Esophagus squamous epithelium (tissue), 5 donors: Measurements from ENCODE around the gene TRA2B. TPM values are rescaled to one million over a fixed set of nuclear protein-coding genes. Genes with fewer than 3 reads are reported as not detected.

Experiments
- DNase-seq: peaks from one replicate; lab custom pipeline; 2025; lab: John Stamatoyannopoulos, UW
- H3K27ac ChIP-seq, 4 donors: fragments of 200-600 bp; sonication (generic); one replicate each; pipeline ENCODE4 v1.5.1; 2016 to 2019; ENCODE audit warnings: mild to moderate bottlenecking in 1 of 4
- H3K27me3 ChIP-seq, 4 donors: fragments of 200-600 bp; sonication (generic); 1 replicate in 3 of 4; 2 replicates in 1 of 4; pipeline versions ENCODE4 v1.5.1 to v1.6.0; 2017 to 2021; ENCODE audit warnings: antibody characterized with exemption in 1 of 4
- H3K36me3 ChIP-seq, 3 donors: fragments of 200-600 bp; sonication (generic); one replicate each; pipeline ENCODE4 v1.5.1; 2016 to 2019
- H3K4me1 ChIP-seq, 3 donors: fragments of 200-600 bp; sonication (generic); one replicate each; pipeline ENCODE4 v1.5.1; 2017 to 2019
- H3K4me3 ChIP-seq, 4 donors: fragments of 200-600 bp; sonication (generic); 1 replicate in 3 of 4; 2 replicates in 1 of 4; pipeline ENCODE4 v1.5.1; 2016 to 2019; ENCODE audit warnings: mild to moderate bottlenecking in 2 of 4, moderate library complexity in 1 of 4
- H3K9me3 ChIP-seq, 3 donors: fragments of 200-600 bp; sonication (generic); one replicate each; pipeline ENCODE4 v1.5.1; 2016 to 2019
- POLR2A ChIP-seq, 4 donors: fragments of 450-650 bp; IDR thresholded peaks; one replicate each; pipeline ENCODE4 v1.6.1; 2017; ENCODE audit warnings: antibody characterized with exemption in 4 of 4, mild to moderate bottlenecking in 4 of 4, moderate library complexity in 3 of 4
- WGBS, 2 donors: methylation state at CpG; one replicate each; pipeline ENCODE4 v1.1.5; 2018; 5-methylcytosine and 5-hydroxymethylcytosine counted together
- intact Hi-C: fragments of 100-400 bp; cut with DNase I; formaldehyde crosslinking; loops from one replicate; pipeline ENCODE4 v1.15.0; 2022
- total RNA-seq, 4 donors: library from RNA; depleted of rRNA; stranded (reverse); fragments of >200 nt; gene quantifications; one replicate each; pipeline ENCODE4 v1.1.0, GENCODE V29; 2016
- TF ChIP-seq, protein P1 (sequence below), 6 experiments: fragments of 450-650 bp in 4 of 6; fragments of 200-600 bp in 2 of 6; sonication (generic) in 2 of 6; IDR thresholded peaks; one replicate each; pipeline ENCODE4 v1.5.1; 2016 to 2019; ENCODE audit warnings: antibody characterized with exemption in 6 of 6, mild to moderate bottlenecking in 4 of 6, moderate library complexity in 4 of 6
- donor health status: DM: yes; HTN: yes; CAD: no.

Gene TRA2B
- total RNA-seq, 4 donors from 2014 or later = 83.3 to 396 (median 171) TPM

DNA sequence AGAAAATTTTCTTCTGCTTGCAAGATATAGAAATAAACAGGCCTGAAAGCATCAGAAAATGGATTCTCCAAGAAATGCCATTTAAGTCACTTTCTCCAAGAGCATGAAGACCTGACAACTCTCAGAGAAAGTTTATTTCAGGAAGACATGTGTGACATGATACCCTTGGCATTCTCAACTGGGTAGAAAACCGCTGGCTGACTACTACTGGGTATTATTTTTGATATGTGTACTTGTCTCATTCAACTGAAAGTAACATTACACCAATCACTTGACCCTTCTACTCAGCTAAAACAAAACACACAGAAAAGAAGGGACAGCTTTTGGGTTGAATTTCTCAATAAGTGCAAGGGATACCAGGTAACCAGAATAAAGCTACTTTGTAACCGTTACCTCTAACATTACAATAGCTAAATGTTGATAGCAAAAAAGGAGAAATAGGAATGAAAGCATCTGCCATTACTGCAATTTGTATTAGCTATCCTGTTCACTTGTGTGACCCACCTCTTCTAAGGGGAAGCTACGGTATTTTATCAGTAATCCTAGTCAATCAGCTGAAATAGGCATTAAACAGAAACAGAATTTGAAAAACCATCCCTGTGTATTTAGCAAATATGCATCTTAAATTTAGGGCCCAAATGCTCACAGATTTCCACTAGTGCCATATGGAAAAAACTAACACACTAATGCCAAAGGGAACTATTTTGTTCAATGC is 7.3 kb downstream of the TRA2B start:
- no peak for DNase-seq
- peak overlapping the region in 3 of 4 donors; percentile 33 to 100 (median 99) for H3K4me3 ChIP-seq
- peaks cover 0 to 32% (median 0%) of the 10 kb centered on the region in 3 donors for H3K36me3 ChIP-seq
- H3K4me1 ChIP-seq = peaks cover 50 to 100% (median 75%) of the 10 kb centered on the region in 3 donors
- H3K9me3 ChIP-seq = no peaks in the 10 kb centered on the region
- intact Hi-C loops = no loop called here
- TF ChIP-seq, protein P1, sequence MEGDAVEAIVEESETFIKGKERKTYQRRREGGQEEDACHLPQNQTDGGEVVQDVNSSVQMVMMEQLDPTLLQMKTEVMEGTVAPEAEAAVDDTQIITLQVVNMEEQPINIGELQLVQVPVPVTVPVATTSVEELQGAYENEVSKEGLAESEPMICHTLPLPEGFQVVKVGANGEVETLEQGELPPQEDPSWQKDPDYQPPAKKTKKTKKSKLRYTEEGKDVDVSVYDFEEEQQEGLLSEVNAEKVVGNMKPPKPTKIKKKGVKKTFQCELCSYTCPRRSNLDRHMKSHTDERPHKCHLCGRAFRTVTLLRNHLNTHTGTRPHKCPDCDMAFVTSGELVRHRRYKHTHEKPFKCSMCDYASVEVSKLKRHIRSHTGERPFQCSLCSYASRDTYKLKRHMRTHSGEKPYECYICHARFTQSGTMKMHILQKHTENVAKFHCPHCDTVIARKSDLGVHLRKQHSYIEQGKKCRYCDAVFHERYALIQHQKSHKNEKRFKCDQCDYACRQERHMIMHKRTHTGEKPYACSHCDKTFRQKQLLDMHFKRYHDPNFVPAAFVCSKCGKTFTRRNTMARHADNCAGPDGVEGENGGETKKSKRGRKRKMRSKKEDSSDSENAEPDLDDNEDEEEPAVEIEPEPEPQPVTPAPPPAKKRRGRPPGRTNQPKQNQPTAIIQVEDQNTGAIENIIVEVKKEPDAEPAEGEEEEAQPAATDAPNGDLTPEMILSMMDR (IDR thresholded peaks at IDR 0.05) = no peak
- no peak for TF ChIP-seq POLR2A (IDR thresholded peaks at IDR 0.05)
- peak overlapping the region in 3 of 4 donors; percentile 1 to 100 (median 100) for H3K27ac ChIP-seq
- no peaks in the 10 kb centered on the region for H3K27me3 ChIP-seq
- 14 to 20% methylated on average over 3 of the region's 3 CpGs for WGBS, 2 donors

DNA sequence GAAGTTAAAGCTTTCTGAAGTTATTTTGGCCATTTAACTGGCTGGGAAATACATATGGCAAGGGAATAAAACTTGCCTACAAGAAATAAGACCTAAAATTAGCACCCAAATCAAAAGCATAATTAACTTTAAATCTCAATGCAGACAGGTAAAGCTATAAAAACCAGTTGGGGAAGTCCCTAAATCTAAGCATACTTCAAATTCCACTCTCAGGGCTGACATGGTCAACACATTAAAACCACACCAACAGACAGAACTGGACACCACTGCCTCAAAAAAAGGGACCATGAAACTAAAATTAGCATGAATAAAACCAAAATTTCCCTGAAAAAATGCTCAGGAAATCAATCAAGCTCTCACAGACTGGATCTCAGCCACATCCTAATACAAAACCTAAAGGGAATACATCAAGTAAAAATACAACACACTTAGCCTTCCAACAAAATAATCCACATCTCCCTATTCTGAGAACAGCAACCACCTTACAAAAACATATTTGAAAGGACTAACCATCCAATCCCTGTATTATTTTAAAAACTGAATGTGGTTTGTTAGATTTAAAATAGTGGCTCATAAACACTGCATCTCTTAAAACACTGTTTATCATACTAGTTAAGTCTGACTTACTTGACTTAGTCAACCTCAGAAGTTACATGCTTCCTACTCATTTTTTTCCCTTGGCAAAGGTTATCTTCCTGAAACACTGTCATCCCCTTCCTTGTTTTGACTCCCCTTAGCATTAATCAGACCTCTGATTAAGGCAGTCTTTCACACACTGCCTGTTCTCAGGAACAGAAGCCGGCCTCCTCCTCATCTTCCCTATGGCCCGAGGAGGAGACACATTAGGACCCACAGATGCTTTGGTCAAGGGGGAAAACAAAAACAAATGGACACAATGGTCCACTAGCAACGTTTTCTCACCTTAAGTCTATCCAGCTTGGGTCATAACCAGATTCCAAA is 8.3 kb downstream of the TRA2B start:
- DNase-seq = no peak
- WGBS, 2 donors = 3 to 7% methylated on average over 3 of the region's 3 CpGs
- H3K4me1 ChIP-seq = peaks cover 50 to 100% (median 75%) of the 10 kb centered on the region in 3 donors
- peak overlapping the region in 3 of 4 donors; percentile 13 to 100 (median 64) for H3K27ac ChIP-seq
- intact Hi-C loops = no loop called here
- no peaks in the 10 kb centered on the region for H3K27me3 ChIP-seq
- TF ChIP-seq, protein P1 (IDR thresholded peaks at IDR 0.05) = no peak
- TF ChIP-seq POLR2A (IDR thresholded peaks at IDR 0.05) = no peak
- peak overlapping the region in 3 of 4 donors; percentile 2 to 33 (median 7) for H3K4me3 ChIP-seq
- H3K9me3 ChIP-seq = no peaks in the 10 kb centered on the region
- peaks cover 4 to 43% (median 6%) of the 10 kb centered on the region in 3 donors for H3K36me3 ChIP-seq

DNA sequence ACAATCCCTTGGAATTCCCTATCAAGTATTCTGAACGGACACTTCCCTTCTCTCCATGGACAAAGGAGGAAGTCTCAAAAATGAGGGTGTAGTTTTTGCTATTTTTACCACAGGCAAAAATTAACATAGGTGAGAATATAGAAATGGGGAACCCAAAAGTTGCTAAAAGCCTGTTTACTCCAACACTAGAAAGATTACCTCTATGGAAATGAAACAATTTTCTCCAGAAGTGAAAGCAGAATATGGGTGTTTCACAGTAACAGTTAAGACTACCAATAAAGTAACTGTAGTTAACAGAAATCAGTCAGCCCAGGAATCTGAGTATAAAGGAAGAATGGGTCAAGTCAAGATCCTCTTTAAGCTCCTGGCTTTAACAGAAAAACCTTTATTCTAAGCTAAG is 9.3 kb downstream of the TRA2B start:
- H3K27ac ChIP-seq = peak overlapping the region in 3 of 4 donors; percentile 13 to 100 (median 64)
- WGBS, 2 donors = 0 to 5% methylated on average over 1 of the region's 1 CpG

DNA sequence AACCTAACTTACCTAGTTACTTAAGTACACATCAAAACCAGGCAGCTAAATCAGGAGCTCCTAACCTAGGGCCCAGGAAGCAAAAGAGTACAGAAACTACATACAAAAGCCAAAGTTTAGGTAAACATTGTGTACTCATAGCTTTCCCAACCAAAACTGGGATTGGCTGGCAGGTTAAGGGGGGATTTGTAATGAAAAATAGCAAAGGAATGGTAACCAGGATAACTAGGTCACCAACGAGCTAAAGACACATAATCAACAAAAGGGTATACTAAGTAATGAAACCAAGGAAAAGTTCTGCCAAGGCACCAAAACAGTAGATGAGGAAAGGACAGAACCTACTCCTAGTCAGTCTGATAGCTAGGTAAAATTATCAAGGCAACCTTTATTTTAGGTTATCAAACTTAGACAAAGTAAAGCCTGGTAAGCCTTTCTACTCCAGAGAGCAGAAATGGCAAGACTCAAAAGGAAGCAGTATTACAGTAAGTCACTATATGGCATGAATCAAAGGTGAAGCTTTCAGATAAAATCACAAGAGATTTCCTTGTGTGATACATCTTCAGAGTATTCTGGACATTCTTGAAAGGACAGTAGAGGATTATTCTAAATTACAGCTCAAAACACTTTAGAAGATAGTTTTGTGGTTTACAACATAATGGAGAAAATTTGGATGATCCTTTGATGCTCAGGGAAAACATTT is 10.2 kb downstream of the TRA2B start:
- no peak for DNase-seq
- no peaks in the 10 kb centered on the region for H3K9me3 ChIP-seq
- H3K36me3 ChIP-seq = peaks cover 16 to 61% (median 17%) of the 10 kb centered on the region in 3 donors
- H3K27ac ChIP-seq = peak overlapping the region in 3 of 4 donors; percentile 34 to 100 (median 64)
- H3K4me3 ChIP-seq = peak overlapping the region in 2 of 4 donors; percentile 4 to 33
- WGBS, 2 donors = 0 to 15% methylated on average over 1 of the region's 1 CpG
- TF ChIP-seq POLR2A (IDR thresholded peaks at IDR 0.05) = no peak
- TF ChIP-seq, protein P1 (IDR thresholded peaks at IDR 0.05) = no peak
- peaks cover 38 to 87% (median 61%) of the 10 kb centered on the region in 3 donors for H3K4me1 ChIP-seq
- intact Hi-C loops = no loop called here
- H3K27me3 ChIP-seq = no peaks in the 10 kb centered on the region

More for the DNA sequence above, 9.3 kb downstream of the TRA2B start:
- intact Hi-C loops = no loop called here
- no peaks in the 10 kb centered on the region for H3K27me3 ChIP-seq
- peaks cover 8 to 52% (median 9%) of the 10 kb centered on the region in 3 donors for H3K36me3 ChIP-seq
- DNase-seq = no peak
- TF ChIP-seq POLR2A (IDR thresholded peaks at IDR 0.05) = no peak
- TF ChIP-seq, protein P1 (IDR thresholded peaks at IDR 0.05) = no peak
- no peaks in the 10 kb centered on the region for H3K9me3 ChIP-seq
- H3K4me1 ChIP-seq = peaks cover 43 to 96% (median 67%) of the 10 kb centered on the region in 3 donors
- H3K4me3 ChIP-seq = peak overlapping the region in 3 of 4 donors; percentile 1 to 33 (median 7)
